GM21423 (cell line): ENCODE data around the gene NR3C2.
"Not testable (repeated sequence)": the region's sequence is repeated elsewhere in the genome, so short reads cannot be mapped to it uniquely, and the experiment has no call there.

Experiments
- ATAC-seq: cut with Tn5 transposase; IDR thresholded peaks from one replicate; pipeline ENCODE4 v1.9.1; 2021; ENCODE audit warnings: mild to moderate bottlenecking, moderate library complexity; ENCODE audit not compliant: unreplicated experiment

NR3C2 gene

DNA sequence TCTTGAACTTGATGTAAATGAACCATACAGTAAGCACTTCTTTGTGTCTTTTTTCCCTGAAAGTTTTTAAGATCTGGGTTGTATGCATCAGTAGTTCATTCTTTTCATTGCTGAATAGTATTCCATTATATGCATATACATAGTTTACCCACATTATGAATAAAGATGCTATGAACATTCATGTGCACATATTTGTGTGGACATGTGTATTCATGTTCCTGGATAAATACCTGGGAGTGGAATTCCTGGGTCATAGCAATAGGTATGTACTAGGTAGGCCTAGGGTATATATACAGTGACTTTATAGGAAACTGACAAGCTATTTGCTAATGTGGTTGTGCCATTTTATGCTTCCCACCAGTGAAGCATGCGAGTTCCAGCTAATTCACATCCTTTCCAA lies 215.9 kb downstream of the NR3C2 start:
- ATAC-seq, result no peak

GRCh38 chr4:148225639-148226038 lies 216.6 kb downstream of the NR3C2 start:
- no peak for ATAC-seq

DNA sequence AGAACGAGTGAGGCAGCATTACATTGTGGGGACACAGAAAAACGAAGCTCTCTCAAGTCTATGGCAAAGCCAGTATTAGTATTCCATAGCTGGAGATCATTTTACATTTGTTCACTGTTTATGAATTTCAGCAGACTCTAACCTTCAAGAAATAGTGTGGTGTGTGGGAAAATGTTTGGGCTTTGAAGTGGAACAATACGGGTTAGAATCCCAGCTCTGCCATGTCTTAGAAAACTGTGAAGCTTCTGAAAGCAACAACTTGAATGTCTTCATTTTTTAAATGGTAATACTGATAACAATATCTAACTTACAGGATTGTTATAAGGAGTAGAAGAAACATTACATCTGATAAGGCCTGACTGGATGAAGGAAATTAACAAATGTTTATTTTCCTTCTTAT lies 217.7 kb downstream of the NR3C2 start:
- no peak for ATAC-seq

DNA sequence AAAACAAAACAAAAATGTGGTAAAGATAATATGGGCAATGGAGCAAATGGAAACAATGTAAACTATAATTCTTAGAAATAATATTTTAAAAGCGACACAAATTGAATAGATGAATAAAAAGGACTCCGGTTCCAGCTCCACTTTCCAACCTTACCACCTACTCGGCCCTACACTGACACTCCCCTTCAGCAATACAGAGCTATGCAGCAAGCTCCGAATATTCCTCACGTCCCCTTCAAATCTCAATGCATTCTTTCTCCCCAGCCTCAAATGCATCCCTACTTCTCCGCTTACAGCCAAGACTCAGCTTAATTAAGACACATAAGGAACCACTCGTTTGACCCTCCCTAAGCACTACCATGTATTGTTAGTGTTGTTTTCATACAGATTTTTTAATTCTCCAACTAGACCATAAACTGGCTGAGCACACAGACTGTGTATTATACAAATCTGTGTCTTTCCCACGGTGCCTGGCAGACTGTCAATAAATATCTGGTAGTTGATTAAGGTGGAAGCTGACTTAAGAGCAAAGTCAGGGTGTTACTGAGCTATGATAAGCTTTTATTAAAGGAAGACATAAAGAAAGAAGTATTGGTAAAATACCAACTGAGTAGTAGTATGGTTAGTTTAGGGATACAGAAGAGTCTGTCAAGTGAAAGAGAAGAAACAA lies 219.1 kb downstream of the NR3C2 start:
- no peak for ATAC-seq

DNA sequence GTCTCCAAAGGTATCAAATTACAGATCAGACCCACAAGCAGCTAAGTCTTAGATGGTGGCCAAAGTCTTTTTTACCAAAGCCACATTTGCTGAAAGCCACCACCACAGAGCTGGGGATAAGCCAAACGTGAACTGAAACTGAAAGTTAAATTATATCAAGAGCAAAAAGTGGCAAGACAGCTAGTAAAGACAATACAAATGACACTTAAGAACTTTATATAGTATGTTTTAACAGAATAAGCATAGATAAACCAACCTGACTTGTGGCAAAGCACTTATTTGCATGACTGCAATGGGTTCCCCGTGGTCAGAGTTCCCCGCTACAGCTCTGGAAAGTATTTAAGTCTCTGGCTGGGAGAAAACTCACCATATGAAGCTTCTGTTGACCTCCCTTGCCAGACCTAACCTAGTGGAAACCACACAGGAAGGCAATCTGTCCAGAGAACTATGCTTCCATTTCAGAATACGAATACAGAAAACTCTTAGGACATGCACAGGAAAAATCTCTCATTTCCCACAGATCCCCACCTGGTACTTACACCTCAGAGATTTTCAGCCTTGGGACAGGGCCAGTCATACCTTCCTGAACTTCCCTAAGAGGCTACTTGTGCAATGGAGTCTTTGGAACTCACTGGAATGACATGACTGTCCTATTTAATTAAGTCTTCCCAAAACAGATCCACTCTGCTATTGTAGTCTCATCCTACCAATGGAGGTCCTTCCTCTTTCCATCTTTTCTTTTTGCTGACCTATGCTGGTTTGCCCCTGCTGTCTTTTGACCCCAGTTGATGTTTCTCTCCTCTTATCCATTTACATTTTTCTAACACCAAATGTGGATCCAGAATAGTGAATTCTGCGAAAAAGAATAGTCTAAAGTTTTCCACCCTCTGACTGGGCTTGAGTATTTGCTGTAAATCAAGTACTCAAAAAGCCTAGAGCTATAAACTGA lies 225.1 kb downstream of the NR3C2 start:
- peak; percentile 96 for ATAC-seq

- ATAC-seq, result no peak
These were observed 225.9 kb downstream of the NR3C2 start for GRCh38 chr4:148216321-148216720.

DNA sequence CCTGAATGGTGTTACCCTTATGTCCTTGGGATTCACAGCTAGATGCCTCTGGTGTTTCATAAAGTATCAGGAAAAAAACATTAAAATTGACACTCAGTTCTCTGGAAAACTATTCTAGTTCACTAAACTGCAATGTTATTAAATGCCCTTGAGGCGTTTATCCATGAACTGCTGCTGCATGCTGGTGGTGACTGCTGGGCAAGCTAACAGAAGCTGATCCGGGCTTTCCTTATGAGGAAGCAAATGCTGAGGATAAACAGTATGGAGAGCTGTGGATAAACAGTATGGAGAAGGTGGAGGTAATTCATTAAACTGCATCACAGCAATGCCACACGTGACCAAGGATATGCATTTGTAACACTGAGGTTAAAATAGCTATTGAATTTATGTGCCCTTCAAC lies 227.0 kb downstream of the NR3C2 start:
- no peak for ATAC-seq

- no peak for ATAC-seq
These were observed 227.6 kb downstream of the NR3C2 start for GRCh38 chr4:148214529-148215166.

DNA sequence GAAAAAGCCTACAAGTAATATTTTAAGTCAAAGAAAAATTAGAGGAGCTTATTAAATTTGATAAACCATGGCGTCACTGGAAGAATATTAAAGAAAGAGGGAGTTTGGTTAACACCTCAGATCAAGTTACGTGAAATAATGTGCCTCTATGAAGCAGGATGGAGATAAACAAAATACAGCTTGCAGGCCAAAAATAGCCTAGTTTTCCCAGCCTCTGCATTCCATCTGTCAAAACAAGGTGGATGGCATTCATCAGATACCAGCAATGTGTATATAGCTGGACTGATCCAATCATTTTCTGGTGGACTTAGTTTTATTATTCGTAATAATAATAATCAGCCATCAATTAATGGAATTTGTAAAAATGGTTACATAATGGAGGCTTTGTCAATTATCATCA lies 230.7 kb downstream of the NR3C2 start:
- no peak for ATAC-seq

GRCh38 chr4:148210661-148211060 lies 231.6 kb downstream of the NR3C2 start:
- ATAC-seq, result peak; percentile 51

DNA sequence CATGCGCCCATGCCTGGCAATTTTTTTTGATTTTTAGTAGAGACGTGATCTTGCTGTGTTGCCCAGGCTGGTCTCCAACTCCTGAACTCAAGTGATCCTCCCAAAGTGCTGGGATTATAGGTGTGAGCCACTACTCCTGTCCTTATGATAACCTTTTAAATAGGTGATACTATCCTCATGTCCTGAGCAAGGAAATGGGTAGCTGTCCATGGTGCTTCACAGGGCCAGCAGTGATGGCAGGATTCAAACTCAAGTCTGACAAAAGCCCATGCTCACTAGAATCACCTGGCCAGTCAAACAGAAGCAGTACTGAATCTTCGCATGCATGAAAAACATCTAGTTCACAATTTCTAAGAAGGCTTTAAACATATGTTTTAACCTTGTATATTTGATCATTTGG lies 235.1 kb downstream of the NR3C2 start:
- no peak for ATAC-seq

DNA sequence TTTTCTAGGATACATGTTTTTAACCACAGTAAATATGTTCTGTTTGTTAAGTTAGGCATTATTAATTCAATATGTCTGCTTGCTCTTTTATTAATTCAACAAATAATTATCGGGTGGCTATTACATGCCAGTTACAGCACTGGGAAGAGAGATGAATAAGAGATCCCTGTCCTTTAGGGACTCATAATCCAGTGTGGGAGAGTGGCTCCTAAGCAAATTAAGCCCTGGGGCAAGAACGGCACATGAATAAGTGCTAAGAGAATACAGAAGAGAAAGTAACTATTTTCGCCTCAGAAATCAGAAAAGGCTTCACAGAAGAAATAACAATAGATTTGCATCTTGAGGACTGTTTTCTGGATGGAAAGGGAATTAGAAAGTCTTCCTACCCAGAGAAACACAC lies 236.7 kb downstream of the NR3C2 start:
- ATAC-seq, result no peak

- no peak for ATAC-seq
These were observed 237.3 kb downstream of the NR3C2 start for GRCh38 chr4:148204892-148205291.

- ATAC-seq, result no peak
These were observed 238.0 kb downstream of the NR3C2 start for GRCh38 chr4:148204171-148204570.

DNA sequence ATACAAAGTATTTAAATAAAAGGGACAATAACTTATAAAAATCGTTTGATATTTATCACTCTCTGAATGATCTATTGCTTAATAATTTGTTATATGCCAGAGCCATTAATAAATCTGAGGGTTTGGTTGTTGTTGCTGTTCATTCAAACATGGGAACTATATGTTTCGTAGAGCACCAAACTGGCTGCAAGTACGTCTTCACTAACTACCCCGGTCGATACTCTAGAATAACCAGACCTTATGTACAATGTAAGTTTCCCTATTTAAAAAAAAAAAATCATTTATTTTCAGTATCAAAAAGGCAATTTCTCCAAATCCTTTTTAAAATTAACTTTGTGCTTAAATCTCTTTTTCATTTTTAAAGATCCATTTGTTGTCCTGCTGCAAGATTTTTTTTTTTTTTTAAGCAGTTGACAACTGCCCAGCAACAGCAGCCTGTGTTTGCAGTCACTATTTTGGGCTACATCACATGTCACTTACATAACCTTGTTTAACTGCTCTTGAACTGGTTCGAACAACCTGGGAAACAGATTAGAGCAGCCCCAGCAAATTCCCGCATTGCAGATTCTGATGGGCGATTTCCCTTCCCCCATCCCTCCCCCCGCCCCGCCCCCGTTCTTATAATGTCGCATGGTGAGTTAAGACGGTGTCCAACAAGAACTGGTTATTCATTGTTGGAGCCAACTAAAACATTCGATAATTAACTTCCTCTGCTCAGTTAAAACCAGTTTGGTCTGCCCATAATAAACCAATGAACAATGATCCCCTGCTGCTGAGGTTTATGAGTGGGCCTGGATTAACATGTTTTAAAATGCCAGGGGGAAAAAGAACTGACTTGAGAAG lies 238.9 kb downstream of the NR3C2 start:
- ATAC-seq, result no peak

- no peak for ATAC-seq
These were observed 241.3 kb downstream of the NR3C2 start for GRCh38 chr4:148200960-148201359.

DNA sequence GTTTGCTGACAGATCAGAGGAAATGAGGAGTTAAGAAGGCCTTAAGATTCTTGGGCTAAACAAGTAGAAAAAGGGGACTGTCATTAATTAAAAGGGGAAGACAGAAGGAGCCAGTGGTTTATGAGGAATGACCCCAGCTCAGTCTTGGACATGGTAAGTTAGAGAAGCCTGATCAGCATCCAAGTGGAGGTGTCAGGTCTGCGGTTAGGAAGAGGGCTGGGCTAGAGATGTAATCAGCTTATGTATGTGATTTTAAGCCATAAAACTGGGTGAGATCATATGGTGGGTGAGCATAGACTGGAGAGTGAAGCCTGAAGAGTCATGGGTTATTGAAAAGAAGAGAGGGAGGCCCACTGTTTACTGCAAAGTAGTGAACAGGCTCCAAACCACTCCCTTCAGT lies 246.1 kb downstream of the NR3C2 start:
- no peak for ATAC-seq

DNA sequence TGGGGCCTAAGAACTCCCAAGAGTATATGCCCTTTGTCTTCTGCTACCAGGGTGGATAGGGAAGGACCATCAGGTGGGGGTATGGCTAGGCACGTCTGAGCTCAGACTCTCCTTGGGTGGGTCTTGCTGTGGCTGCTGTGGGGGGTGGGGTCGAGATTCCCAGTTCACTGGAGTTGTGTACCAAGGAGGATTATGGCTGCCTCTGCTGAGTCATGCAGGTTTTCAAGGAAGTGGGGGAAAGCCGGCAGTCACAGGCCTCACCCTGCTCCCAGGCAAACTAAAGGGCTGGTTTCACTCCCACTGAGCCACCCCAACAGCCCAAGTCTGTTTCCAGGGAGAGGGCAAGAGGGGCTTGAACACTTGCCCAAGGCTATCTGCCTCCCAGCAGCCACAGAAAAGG lies 249.7 kb downstream of the NR3C2 start:
- ATAC-seq, result no peak

DNA sequence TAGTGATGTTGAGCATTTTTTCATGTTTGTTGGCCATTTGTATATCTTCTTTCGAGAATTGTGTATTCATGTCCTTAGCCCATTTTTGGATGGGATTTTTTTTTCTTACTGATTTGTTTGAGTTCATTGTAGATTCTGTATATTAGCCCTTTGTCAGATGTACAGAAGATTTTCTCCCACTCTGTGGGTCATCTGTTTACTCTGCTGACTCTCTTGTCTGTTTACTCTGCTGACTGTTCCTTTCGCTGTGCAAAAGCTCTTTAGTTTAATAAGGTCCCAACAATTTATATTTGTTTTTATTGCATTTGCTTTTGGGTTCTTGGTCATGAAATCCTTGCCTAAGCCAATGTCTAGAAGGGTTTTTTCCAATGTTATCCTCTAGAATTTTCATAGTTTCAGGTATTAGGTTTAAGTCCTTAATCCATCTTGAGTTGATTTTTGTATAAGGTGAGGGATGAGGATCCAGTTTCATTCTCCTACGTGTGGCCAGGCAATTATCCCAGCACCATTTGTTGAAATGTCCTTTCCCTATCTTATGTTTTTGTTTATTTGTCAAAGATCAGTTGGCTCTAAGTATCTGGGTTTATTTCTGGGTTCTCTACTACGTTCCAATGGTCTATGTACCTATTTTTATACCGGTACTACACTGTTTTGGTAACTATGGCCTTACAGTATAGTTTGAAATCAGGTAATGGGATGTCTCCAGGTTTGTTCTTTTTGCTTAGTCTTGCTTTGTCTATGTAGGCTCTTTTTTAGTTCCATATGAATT lies 254.6 kb downstream of the NR3C2 start:
- ATAC-seq, result not testable (repeated sequence)

DNA sequence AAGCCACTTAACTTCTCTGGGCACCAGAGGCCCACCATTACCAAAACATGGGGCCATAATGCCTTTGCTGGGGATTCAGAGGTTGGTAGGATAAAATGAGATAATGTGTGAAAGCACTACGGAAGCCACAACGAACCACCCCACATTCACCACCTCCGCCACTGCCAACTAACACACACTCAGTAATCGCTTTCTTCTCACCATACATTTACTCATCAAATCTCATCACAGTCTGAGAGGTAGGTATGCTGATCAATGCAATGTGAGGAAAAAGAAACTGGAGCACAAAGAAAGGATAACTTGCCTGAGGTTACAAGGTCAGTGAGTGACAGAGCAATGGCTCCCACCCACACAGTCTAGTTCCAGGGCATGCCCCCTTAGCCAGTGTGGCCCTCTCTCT lies 257.3 kb downstream of the NR3C2 start:
- no peak for ATAC-seq
